HK-2 (cell line): Measurements from ENCODE around the gene EML1.

Experiments
- DNase-seq: peaks from one replicate; pipeline ENCODE4 v3.0.0-alpha.2; 2018; ENCODE audit not compliant: unreplicated experiment

Gene EML1

GRCh38 chr14:99871771-99872170, 78.6 kb downstream of the EML1 start:
- no peak for DNase-seq

GRCh38 chr14:99872786-99873440, 79.7 kb downstream of the EML1 start:
- no peak for DNase-seq

DNA sequence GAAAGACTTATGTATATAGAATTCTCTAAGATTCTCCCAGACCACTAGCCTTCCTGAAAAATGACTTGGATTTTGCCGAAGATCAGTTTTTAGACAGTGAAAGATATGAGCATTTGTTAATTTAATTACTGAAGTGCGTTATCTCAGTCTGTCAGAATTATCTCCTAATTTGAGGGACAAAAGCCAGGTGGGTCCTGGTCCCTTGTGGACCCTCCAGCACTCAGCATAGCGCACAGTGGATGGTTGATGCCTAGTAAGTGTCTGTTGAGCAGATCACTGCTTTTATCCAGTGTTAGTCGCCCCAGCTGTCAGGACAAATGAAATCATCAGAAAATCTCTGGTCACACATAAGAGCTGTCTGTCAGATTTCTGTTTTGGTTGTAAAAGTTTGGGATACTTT, 80.4 kb downstream of the EML1 start:
- DNase-seq = no peak

DNA sequence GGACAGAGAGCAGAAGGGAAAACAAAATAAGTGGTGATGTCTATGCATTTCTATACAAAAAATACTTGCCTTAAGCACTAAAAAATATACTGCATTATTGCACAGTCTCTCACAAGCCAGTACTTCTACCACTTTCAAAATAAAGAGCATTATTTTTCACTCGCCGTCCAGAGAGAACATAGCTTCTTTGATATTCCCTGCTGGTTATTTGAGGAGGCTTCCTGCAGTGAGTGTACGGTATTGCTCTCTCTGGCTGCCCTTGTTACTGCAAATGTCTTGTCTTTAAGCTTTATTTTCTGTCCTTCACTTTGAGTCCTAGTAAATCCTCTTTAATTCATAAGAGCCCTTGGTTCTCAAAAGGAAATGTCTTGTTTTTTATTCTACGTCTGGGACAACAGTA, 81.1 kb downstream of the EML1 start:
- no peak for DNase-seq

DNA sequence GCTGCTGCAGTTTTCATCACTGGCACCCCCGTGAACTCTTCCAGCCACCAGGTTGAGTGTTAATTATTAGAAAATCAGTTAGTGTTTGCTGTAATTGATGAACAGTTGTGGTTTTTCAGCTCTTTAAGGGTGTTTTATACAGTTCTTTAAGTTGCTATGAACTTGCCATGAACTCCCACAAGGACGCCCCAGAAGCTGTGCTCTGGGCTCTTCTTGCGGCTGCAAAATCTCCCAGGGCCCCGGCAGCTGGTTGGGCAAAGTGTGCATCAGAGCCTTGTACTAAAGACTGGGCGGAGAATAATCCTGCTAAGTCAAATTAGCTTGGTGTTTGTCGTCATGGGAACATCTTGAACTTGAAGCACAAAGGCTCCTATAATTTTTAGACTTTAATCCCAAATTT, 82.2 kb downstream of the EML1 start:
- DNase-seq = no peak

GRCh38 chr14:99875836-99876235, 82.6 kb downstream of the EML1 start:
- DNase-seq = no peak

DNA sequence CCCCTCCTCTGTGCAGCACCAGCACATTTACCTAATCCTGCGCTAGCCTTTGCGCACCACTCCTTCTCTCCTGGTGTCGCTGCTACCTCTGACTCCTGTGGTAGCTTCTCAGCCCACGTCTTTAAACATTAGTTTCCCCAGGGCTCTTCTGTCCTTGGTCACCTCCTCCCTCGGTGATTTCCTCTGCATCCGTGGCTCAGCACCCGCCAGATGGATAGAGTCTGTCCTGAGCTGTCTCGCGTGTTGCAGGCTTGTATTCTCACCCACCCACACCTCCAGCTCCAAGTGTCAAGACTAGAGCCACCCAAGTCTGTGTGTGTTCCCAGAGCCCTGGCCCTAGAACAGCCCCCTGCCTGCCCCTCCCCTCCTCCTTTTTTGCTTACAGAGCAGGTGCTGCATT, 83.2 kb downstream of the EML1 start:
- no peak for DNase-seq

- DNase-seq = no peak
Observed at GRCh38 chr14:99878563-99878962, 85.3 kb downstream of the EML1 start.

- no peak for DNase-seq
Observed at GRCh38 chr14:99879401-99880295, 86.4 kb downstream of the EML1 start.

- DNase-seq = no peak
Observed at GRCh38 chr14:99880651-99881420, 87.6 kb downstream of the EML1 start.

GRCh38 chr14:99883866-99884650, 90.8 kb downstream of the EML1 start:
- no peak for DNase-seq

DNA sequence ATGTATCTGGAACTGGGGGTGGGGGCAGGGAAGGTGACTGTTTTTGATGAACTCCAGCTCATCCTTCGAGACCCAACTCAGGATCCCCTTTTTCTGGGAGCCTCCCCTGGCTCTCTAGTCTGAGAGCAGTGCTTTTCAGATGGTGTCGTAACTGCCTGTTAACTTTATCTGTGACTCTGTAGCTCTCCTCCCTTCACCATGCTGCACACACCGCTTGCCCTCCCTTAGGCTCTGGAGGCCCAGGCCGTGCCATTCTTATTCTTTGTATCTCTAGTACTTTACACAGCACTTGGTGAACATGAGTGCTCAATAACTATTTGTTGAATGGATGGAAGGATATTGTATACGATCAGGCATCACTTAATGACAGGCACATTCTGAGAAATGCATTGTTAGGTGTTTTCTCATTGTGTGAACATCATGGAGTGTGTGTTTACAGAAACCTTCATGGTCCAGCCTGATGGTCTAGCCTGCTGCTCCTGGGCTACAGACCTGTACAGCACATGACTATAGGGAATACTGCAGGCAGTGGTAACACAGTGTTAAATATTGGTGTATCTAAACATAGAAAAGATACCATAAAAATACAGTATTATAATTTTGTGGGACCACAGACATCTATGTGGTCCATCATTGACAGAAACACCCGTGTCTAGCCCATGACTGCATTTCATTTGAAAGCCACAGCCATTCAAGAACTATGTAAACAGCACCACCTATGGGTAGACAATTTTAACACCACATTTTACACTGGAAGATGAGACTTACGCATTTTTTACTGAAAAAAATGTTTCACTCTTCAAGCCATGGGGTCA, 91.8 kb downstream of the EML1 start:
- DNase-seq = peak; percentile 3

DNA sequence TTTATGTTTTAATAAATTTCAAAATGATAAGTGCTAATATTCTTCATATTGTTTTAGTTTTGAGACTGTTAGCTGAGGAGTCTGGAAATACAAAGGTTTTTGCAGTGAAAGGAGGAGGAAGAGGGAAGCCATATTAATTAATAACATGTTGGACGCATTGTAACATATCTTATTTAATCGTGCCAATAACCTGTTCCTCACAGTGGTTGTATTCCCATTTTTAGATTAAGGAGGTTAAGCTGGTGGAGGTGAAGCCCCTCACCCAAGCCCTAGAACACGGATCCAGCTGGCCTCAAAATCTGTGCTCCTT, 92.4 kb downstream of the EML1 start:
- DNase-seq = no peak

GRCh38 chr14:99887407-99887806, 94.2 kb downstream of the EML1 start:
- no peak for DNase-seq

- no peak for DNase-seq
Observed at GRCh38 chr14:99888149-99888548, 94.9 kb downstream of the EML1 start.

GRCh38 chr14:99889268-99889667, 96.1 kb downstream of the EML1 start:
- no peak for DNase-seq

GRCh38 chr14:99891266-99891665, 98.1 kb downstream of the EML1 start:
- DNase-seq = no peak

GRCh38 chr14:99891900-99892299, 98.7 kb downstream of the EML1 start:
- DNase-seq = peak; percentile 5

GRCh38 chr14:99892406-99892805, 99.2 kb downstream of the EML1 start:
- no peak for DNase-seq

- no peak for DNase-seq
Observed at GRCh38 chr14:99896361-99896760, 103.1 kb downstream of the EML1 start.

GRCh38 chr14:99899578-99900178, 106.5 kb downstream of the EML1 start:
- DNase-seq = no peak
